HepG2 (cell line): ENCODE data around the gene ABAT. TPM values are rescaled to one million over a fixed set of nuclear protein-coding genes. Genes with fewer than 3 reads are reported as not detected.

Source experiments
- BRCA1 ChIP-seq: sonication (generic); formaldehyde crosslinking; IDR thresholded peaks from 2 replicates; pipeline ENCODE4 v1.4.0; 2020; ENCODE audit warnings: missing genetic modification reagents
- CEBPB ChIP-seq: IDR thresholded peaks from 2 replicates; pipeline ENCODE4 v1.6.1; 2011; ENCODE audit warnings: low read depth, low read length, improper control_type of control experiment, borderline replicate concordance
- CREM ChIP-seq, 2 experiments: sonication (generic) in 1 of 2; formaldehyde crosslinking in 1 of 2; IDR thresholded peaks; 2 replicates each; pipeline versions ENCODE4 v1.4.0 to v1.6.1; 2016 to 2020; ENCODE audit warnings: antibody characterized with exemption in 1 of 2, mild to moderate bottlenecking in 1 of 2, missing genetic modification reagents in 1 of 2
- CTCF ChIP-seq: sonication (generic); formaldehyde crosslinking; IDR thresholded peaks from 2 replicates; pipeline ENCODE4 v1.5.0; 2020; ENCODE audit warnings: mild to moderate bottlenecking, missing genetic modification reagents, moderate library complexity
- EP300 ChIP-seq, 3 experiments: sonication (generic) in 1 of 3; formaldehyde crosslinking in 1 of 3; IDR thresholded peaks; 2 replicates each; pipeline versions ENCODE4 v1.5.1 to v1.6.1; 2011 to 2020; ENCODE audit warnings: low read depth in 2 of 3, low read length in 2 of 3, borderline replicate concordance in 1 of 3, improper control_type of control experiment in 1 of 3, mild to moderate bottlenecking in 1 of 3, missing genetic modification reagents in 1 of 3, moderate library complexity in 1 of 3
- ETS1 ChIP-seq: sonication (generic); formaldehyde crosslinking; IDR thresholded peaks from 2 replicates; pipeline ENCODE4 v1.4.0; 2020; ENCODE audit warnings: missing genetic modification reagents
- ETV6 ChIP-seq: sonication (generic); formaldehyde crosslinking; conservative IDR thresholded peaks from 2 replicates; pipeline ENCODE4 v1.4.0; 2020; ENCODE audit warnings: missing genetic modification reagents
- GATAD2A ChIP-seq: IDR thresholded peaks from 2 replicates; pipeline ENCODE4 v1.6.1; 2016
- HNF4A ChIP-seq: sonication (generic); formaldehyde crosslinking; IDR thresholded peaks from 2 replicates; pipeline ENCODE4 v1.4.0; 2020; ENCODE audit warnings: missing genetic modification reagents
- MEF2D ChIP-seq: sonication (generic); formaldehyde crosslinking; IDR thresholded peaks from 2 replicates; pipeline ENCODE4 v1.5.1; 2020; ENCODE audit warnings: mild to moderate bottlenecking, missing genetic modification reagents
- PLRG1 ChIP-seq: fragments of 450-650 bp; conservative IDR thresholded peaks from 2 replicates; pipeline ENCODE4 v1.6.1; 2016
- RBM22 ChIP-seq: fragments of 200-400 bp; formaldehyde crosslinking; optimal IDR thresholded peaks from 2 replicates; pipeline ENCODE3; 2017; ENCODE audit warnings: mild to moderate bottlenecking, low read length, moderate library complexity
- TBP ChIP-seq: sonication (generic); formaldehyde crosslinking; IDR thresholded peaks from 2 replicates; pipeline ENCODE4 v1.5.0; 2020; ENCODE audit warnings: missing genetic modification reagents
- TEAD2 ChIP-seq: sonication (generic); formaldehyde crosslinking; IDR thresholded peaks from 2 replicates; pipeline ENCODE4 v1.9.0; 2021; ENCODE audit warnings: missing genetic modification reagents
- ZBTB21 ChIP-seq: sonication (generic); formaldehyde crosslinking; IDR thresholded peaks from 2 replicates; pipeline ENCODE4 v1.4.0; 2020; ENCODE audit warnings: missing genetic modification reagents
- ZBTB7A ChIP-seq: sonication (generic); formaldehyde crosslinking; IDR thresholded peaks from 2 replicates; pipeline ENCODE4 v1.8.0; 2022; ENCODE audit warnings: mild to moderate bottlenecking, missing genetic modification reagents
- ZNF234 ChIP-seq: sonication (generic); formaldehyde crosslinking; conservative IDR thresholded peaks from 2 replicates; pipeline ENCODE4 v1.5.1; 2020; ENCODE audit warnings: mild to moderate bottlenecking, missing genetic modification reagents
- ZNF367 ChIP-seq: sonication (generic); formaldehyde crosslinking; IDR thresholded peaks from 2 replicates; pipeline ENCODE4 v1.4.0; 2020; ENCODE audit warnings: missing genetic modification reagents, borderline replicate concordance
- ZNF543 ChIP-seq: sonication (generic); formaldehyde crosslinking; IDR thresholded peaks from 2 replicates; pipeline ENCODE4 v1.4.0; 2020; ENCODE audit warnings: mild to moderate bottlenecking, missing genetic modification reagents
- ZNF772 ChIP-seq: sonication (generic); formaldehyde crosslinking; IDR thresholded peaks from 2 replicates; pipeline ENCODE4 v1.5.0; 2020; ENCODE audit warnings: mild to moderate bottlenecking, missing genetic modification reagents
- ZNF841 ChIP-seq: sonication (generic); formaldehyde crosslinking; IDR thresholded peaks from 2 replicates; pipeline ENCODE4 v1.8.1; 2023; ENCODE audit warnings: missing genetic modification reagents, borderline replicate concordance
- polyA plus RNA-seq, 8 experiments: library from polyadenylated mRNA; depleted of rRNA in 3 of 8; stranded (reverse) in 7 of 8; unstranded in 1 of 8; fragments of >200 nt; fragmentation: Illumina TruSeq in 4 of 8; extraction: Trizol in 4 of 8; gene quantifications; 2 replicates each; pipeline versions ENCODE4 v1.2.1 to v1.2.3, GENCODE V29; 2011 to 2016; ENCODE audit warnings: low read depth in 4 of 8, missing spikeins in 1 of 8, mixed read lengths in 1 of 8; ENCODE audit not compliant: insufficient read depth in 1 of 8
- total RNA-seq, 5 experiments: library from RNA; depleted of rRNA; stranded (reverse); fragments of >200 nt; fragmentation: Illumina TruSeq; extraction: Trizol; gene quantifications; 2 replicates each; pipeline ENCODE4 v1.2.3, GENCODE V29; 2016; ENCODE audit warnings: low read depth in 1 of 5
- TF ChIP-seq, protein P1 (sequence below): sonication (generic); formaldehyde crosslinking; IDR thresholded peaks from 2 replicates; pipeline ENCODE4 v1.4.0; 2020; ENCODE audit warnings: missing genetic modification reagents
- TF ChIP-seq, protein P2 (sequence below): sonication (generic); formaldehyde crosslinking; IDR thresholded peaks from 2 replicates; pipeline ENCODE4 v1.4.0; 2020; ENCODE audit warnings: mild to moderate bottlenecking, missing genetic modification reagents
- TF ChIP-seq, protein P3 (sequence below): IDR thresholded peaks from 2 replicates; pipeline ENCODE4 v1.6.1; 2012; ENCODE audit warnings: inconsistent platforms
- TF ChIP-seq, protein P4 (sequence below): sonication (generic); formaldehyde crosslinking; IDR thresholded peaks from 2 replicates; pipeline ENCODE4 v1.5.1; 2020; ENCODE audit warnings: missing genetic modification reagents, mild to moderate bottlenecking, borderline replicate concordance

Gene ABAT
- total and polyA plus RNA-seq, 2 of the 13 experiments (the other 11 are each of a cell fraction or from before 2014, with no cell fraction given) = 47.6 to 97.3 TPM

DNA sequence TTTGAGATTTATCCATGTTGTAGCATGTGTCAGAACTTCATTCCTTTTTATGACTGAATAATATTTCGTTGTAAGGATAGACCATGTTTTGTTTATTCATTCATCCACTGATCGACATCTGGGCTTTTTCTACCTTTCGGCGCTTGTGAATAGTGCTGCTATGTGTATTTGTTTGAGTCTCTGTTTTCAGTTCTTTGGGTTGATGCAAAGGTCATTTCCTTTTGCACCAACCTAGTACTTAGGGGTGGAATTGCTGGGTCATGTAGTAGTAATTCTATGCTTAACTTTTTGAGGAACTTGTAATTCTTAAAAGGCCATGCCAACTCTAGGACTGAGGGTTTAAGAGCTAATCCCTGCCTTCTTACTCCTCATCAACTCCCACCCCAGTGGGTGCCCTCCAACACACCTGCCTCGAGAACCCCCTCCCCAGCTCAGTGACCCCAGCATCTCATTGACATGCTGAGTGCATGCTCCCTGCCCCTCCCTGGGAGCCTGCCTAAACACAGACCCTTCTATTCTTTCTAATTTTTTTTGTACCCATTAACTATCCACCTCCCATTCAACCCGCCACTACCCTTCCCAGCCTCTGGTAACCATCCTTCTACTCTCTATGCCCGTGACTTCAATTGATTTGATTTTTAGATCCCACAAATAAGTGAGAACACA lies 51.2 kb downstream of the ABAT start (continued):
- no peak for TF ChIP-seq ETS1
- peak; percentile 86 for TF ChIP-seq MEF2D
- TF ChIP-seq CEBPB = no peak
- TF ChIP-seq HNF4A (CRISPR knock-in tag) = peak; percentile 71
- TF ChIP-seq, protein P1, sequence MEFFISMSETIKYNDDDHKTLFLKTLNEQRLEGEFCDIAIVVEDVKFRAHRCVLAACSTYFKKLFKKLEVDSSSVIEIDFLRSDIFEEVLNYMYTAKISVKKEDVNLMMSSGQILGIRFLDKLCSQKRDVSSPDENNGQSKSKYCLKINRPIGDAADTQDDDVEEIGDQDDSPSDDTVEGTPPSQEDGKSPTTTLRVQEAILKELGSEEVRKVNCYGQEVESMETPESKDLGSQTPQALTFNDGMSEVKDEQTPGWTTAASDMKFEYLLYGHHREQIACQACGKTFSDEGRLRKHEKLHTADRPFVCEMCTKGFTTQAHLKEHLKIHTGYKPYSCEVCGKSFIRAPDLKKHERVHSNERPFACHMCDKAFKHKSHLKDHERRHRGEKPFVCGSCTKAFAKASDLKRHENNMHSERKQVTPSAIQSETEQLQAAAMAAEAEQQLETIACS (CRISPR knock-in tag) = no peak
- TF ChIP-seq ZNF367 (CRISPR knock-in tag) = no peak
- TF ChIP-seq ETV6 = no peak
- TF ChIP-seq GATAD2A (CRISPR knock-in tag) = peak; percentile 68
- TF ChIP-seq ZBTB7A = no peak
- TF ChIP-seq RBM22 = no peak
- TF ChIP-seq, protein P2, sequence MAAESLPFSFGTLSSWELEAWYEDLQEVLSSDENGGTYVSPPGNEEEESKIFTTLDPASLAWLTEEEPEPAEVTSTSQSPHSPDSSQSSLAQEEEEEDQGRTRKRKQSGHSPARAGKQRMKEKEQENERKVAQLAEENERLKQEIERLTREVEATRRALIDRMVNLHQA (CRISPR knock-in tag) = no peak
- no peak for TF ChIP-seq CTCF (CRISPR knock-in tag)
- no peak for TF ChIP-seq TEAD2 (CRISPR knock-in tag)
- TF ChIP-seq BRCA1 (CRISPR knock-in tag) = no peak
- no peak for TF ChIP-seq ZBTB21 (CRISPR knock-in tag)
- TF ChIP-seq, protein P3, sequence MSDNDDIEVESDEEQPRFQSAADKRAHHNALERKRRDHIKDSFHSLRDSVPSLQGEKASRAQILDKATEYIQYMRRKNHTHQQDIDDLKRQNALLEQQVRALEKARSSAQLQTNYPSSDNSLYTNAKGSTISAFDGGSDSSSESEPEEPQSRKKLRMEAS = 0 out of 2 replicates have a peak, but pooled peaks have one; percentile 27
- TF ChIP-seq ZNF841 (CRISPR knock-in tag) = no peak
- no peak for TF ChIP-seq PLRG1
- no peak for TF ChIP-seq ZNF772 (CRISPR knock-in tag)
- TF ChIP-seq ZNF543 = no peak
- peak in 1 of 2 experiments; percentile 38; a peak in 1 of 4 replicates for TF ChIP-seq EP300 (IDR thresholded peaks at IDR 0.05; ENCODE audit: low read depth in 2 of 2, low read length in 2 of 2)
- 0 out of 2 replicates have a peak, but pooled peaks have one; percentile 15 for TF ChIP-seq EP300 (CRISPR knock-in tag; IDR thresholded peaks at IDR 0.05; ENCODE audit: borderline replicate concordance)
- no peak for TF ChIP-seq TBP (CRISPR knock-in tag)
- TF ChIP-seq, protein P4, sequence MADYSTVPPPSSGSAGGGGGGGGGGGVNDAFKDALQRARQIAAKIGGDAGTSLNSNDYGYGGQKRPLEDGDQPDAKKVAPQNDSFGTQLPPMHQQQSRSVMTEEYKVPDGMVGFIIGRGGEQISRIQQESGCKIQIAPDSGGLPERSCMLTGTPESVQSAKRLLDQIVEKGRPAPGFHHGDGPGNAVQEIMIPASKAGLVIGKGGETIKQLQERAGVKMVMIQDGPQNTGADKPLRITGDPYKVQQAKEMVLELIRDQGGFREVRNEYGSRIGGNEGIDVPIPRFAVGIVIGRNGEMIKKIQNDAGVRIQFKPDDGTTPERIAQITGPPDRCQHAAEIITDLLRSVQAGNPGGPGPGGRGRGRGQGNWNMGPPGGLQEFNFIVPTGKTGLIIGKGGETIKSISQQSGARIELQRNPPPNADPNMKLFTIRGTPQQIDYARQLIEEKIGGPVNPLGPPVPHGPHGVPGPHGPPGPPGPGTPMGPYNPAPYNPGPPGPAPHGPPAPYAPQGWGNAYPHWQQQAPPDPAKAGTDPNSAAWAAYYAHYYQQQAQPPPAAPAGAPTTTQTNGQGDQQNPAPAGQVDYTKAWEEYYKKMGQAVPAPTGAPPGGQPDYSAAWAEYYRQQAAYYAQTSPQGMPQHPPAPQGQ = no peak; the same call in 1 of the 2 replicates
- no peak for TF ChIP-seq ZNF234 (CRISPR knock-in tag)
- peak; percentile 71 for TF ChIP-seq CREM (IDR thresholded peaks at IDR 0.05)
- no peak for TF ChIP-seq CREM (CRISPR knock-in tag; IDR thresholded peaks at IDR 0.05)
